HepG2 (cell line): ENCODE results near the gene G6PC3. TPM values are rescaled to one million over a fixed set of nuclear protein-coding genes. Genes with fewer than 3 reads are reported as not detected.

Experiments
- ARNT2 ChIP-seq: sonication (generic); formaldehyde crosslinking; IDR thresholded peaks from 2 replicates; pipeline ENCODE4 v1.8.0; 2022; ENCODE audit warnings: mild to moderate bottlenecking, low read depth, missing genetic modification reagents, moderate library complexity
- BHLHE40 ChIP-seq: IDR thresholded peaks from 2 replicates; pipeline ENCODE4 v1.6.1; 2011; ENCODE audit warnings: low read length, improper control_type of control experiment
- HOXA3 ChIP-seq: sonication (generic); formaldehyde crosslinking; IDR thresholded peaks from 2 replicates; pipeline ENCODE4 v1.5.0; 2020; ENCODE audit warnings: missing genetic modification reagents
- HOXA5 ChIP-seq: sonication (generic); formaldehyde crosslinking; IDR thresholded peaks from 2 replicates; pipeline ENCODE4 v1.4.0; 2020; ENCODE audit warnings: missing genetic modification reagents
- ISX ChIP-seq: sonication (generic); formaldehyde crosslinking; conservative IDR thresholded peaks from 2 replicates; pipeline ENCODE4 v1.5.0; 2020; ENCODE audit warnings: missing genetic modification reagents
- PAF1 ChIP-seq: IDR thresholded peaks from 2 replicates; pipeline ENCODE4 v1.6.1; 2016; ENCODE audit warnings: missing genetic modification reagents, missing compliant biosample characterization
- PRPF4 ChIP-seq: fragments of 200-400 bp; formaldehyde crosslinking; IDR thresholded peaks from 2 replicates; pipeline ENCODE4 v1.6.1; 2016; ENCODE audit warnings: low read length, low read depth; ENCODE audit not compliant: poor library complexity, severe bottlenecking
- TAF15 ChIP-seq: fragments of 200-400 bp; formaldehyde crosslinking; IDR thresholded peaks from one replicate; pipeline ENCODE4 v1.6.1; 2018; ENCODE audit warnings: mild to moderate bottlenecking, low read depth, low read length; ENCODE audit not compliant: poor library complexity, severe bottlenecking
- WIZ ChIP-seq: sonication (generic); formaldehyde crosslinking; IDR thresholded peaks from 2 replicates; pipeline ENCODE4 v1.5.1; 2020; ENCODE audit warnings: mild to moderate bottlenecking, missing genetic modification reagents
- ZNF101 ChIP-seq: sonication (generic); formaldehyde crosslinking; IDR thresholded peaks from 2 replicates; pipeline ENCODE4 v1.4.0; 2020; ENCODE audit warnings: mild to moderate bottlenecking, low read depth, missing genetic modification reagents, borderline replicate concordance
- ZNF34 ChIP-seq: sonication (generic); formaldehyde crosslinking; IDR thresholded peaks from 2 replicates; pipeline ENCODE4 v1.4.0; 2020; ENCODE audit warnings: mild to moderate bottlenecking, missing genetic modification reagents, borderline replicate concordance
- ZNF556 ChIP-seq: sonication (generic); formaldehyde crosslinking; IDR thresholded peaks from 2 replicates; pipeline ENCODE4 v1.4.0; 2020; ENCODE audit warnings: mild to moderate bottlenecking, missing genetic modification reagents, borderline replicate concordance
- ZNF558 ChIP-seq: sonication (generic); formaldehyde crosslinking; IDR thresholded peaks from 2 replicates; pipeline ENCODE4 v1.9.0; 2022; ENCODE audit warnings: mild to moderate bottlenecking, missing genetic modification reagents, borderline replicate concordance
- ZNF619 ChIP-seq: sonication (generic); formaldehyde crosslinking; IDR thresholded peaks from 2 replicates; pipeline ENCODE4 v1.4.0; 2020; ENCODE audit warnings: mild to moderate bottlenecking, missing genetic modification reagents
- ZNF776 ChIP-seq: sonication (generic); formaldehyde crosslinking; IDR thresholded peaks from 2 replicates; pipeline ENCODE4 v1.4.0; 2020; ENCODE audit warnings: mild to moderate bottlenecking, missing genetic modification reagents
- ZNF816 ChIP-seq: sonication (generic); formaldehyde crosslinking; IDR thresholded peaks from 2 replicates; pipeline ENCODE4 v1.8.0; 2022; ENCODE audit warnings: missing genetic modification reagents, mild to moderate bottlenecking, borderline replicate concordance
- ZSCAN25 ChIP-seq: sonication (generic); formaldehyde crosslinking; IDR thresholded peaks from 2 replicates; pipeline ENCODE4 v1.8.0; 2022; ENCODE audit warnings: mild to moderate bottlenecking, missing genetic modification reagents
- polyA plus RNA-seq, 8 experiments: library from polyadenylated mRNA; depleted of rRNA in 3 of 8; stranded (reverse) in 7 of 8; unstranded in 1 of 8; fragments of >200 nt; fragmentation: Illumina TruSeq in 4 of 8; extraction: Trizol in 4 of 8; gene quantifications; 2 replicates each; pipeline versions ENCODE4 v1.2.1 to v1.2.3, GENCODE V29; 2011 to 2016; ENCODE audit warnings: low read depth in 4 of 8, missing spikeins in 1 of 8, mixed read lengths in 1 of 8; ENCODE audit not compliant: insufficient read depth in 1 of 8
- total RNA-seq, 5 experiments: library from RNA; depleted of rRNA; stranded (reverse); fragments of >200 nt; fragmentation: Illumina TruSeq; extraction: Trizol; gene quantifications; 2 replicates each; pipeline ENCODE4 v1.2.3, GENCODE V29; 2016; ENCODE audit warnings: low read depth in 1 of 5
- TF ChIP-seq, protein P1 (sequence below): sonication (generic); formaldehyde crosslinking; IDR thresholded peaks from 2 replicates; pipeline ENCODE4 v1.8.0; 2022; ENCODE audit warnings: missing genetic modification reagents, low read depth, mild to moderate bottlenecking, borderline replicate concordance
- TF ChIP-seq, protein P2 (sequence below): sonication (generic); formaldehyde crosslinking; IDR thresholded peaks from 2 replicates; pipeline ENCODE4 v1.8.0; 2022; ENCODE audit warnings: mild to moderate bottlenecking, missing genetic modification reagents; ENCODE audit not compliant: insufficient replicate concordance
- TF ChIP-seq, protein P3 (sequence below): IDR thresholded peaks from 2 replicates; pipeline ENCODE4 v1.6.1; 2018; ENCODE audit warnings: missing genetic modification reagents
- TF ChIP-seq, protein P4 (sequence below): sonication (generic); formaldehyde crosslinking; IDR thresholded peaks from 2 replicates; pipeline ENCODE4 v1.5.1; 2020; ENCODE audit warnings: missing genetic modification reagents, mild to moderate bottlenecking, borderline replicate concordance

G6PC3 gene
- total and polyA plus RNA-seq, 2 of the 13 experiments (the other 11 are each of a cell fraction or from before 2014, with no cell fraction given): 38.5 to 75.8 TPM

DNA sequence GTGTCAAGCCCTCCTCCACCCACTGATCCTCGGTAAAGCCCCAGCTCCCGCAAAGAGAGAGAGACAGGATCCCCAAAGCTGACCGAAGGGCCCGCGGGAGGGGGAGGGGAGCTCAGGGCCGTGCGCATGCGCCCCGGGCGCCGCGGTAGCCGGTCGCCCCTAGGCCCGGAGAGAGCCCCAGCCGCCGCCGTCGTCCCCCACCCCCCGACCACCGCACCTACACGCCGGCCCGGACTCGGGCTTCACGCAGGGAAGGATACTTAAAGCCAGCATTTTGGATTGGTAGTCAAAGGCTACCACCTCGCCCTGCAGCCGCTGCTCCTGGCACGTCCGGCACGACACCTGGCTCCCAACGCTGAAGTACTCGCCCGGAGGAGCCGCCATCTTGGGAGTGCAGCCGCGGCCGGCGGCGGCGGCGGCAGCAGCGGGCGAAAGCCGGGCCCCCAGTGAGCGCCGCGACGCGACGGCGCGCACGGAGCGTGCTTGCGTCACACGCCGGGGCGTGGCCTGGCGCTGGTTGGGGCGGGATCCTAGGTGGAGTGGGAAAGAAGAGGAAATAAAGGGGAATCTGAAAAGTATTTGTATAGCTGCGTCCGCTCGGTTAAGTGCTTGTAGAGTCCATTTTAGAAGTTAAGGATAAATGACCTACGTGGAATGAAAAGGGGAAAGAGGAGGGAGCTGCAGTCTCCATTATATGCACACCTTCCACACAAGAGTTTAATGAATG lies 4.2 kb upstream of the G6PC3 start, which contains the start of gene LSM12 (continued):
- peak; percentile 65; the same call in 1 of the 2 replicates for TF ChIP-seq WIZ (CRISPR knock-in tag)
- TF ChIP-seq, protein P1, sequence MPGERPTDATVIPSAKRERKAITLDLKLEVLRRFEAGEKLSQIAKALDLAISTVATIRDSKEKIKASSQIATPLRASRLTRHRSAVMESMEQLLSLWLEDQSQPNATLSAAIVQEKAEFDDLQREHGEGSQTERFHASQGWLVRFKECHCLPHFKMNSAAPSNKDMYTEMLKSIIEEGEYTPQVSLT (CRISPR knock-in tag): no peak
- TF ChIP-seq ZSCAN25 (CRISPR knock-in tag): peak; percentile 69
- TF ChIP-seq, protein P2, sequence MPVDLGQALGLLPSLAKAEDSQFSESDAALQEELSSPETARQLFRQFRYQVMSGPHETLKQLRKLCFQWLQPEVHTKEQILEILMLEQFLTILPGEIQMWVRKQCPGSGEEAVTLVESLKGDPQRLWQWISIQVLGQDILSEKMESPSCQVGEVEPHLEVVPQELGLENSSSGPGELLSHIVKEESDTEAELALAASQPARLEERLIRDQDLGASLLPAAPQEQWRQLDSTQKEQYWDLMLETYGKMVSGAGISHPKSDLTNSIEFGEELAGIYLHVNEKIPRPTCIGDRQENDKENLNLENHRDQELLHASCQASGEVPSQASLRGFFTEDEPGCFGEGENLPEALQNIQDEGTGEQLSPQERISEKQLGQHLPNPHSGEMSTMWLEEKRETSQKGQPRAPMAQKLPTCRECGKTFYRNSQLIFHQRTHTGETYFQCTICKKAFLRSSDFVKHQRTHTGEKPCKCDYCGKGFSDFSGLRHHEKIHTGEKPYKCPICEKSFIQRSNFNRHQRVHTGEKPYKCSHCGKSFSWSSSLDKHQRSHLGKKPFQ (CRISPR knock-in tag): peak; percentile 44
- peak; percentile 35; the same call in 1 of the 2 replicates for TF ChIP-seq ZNF556 (CRISPR knock-in tag)
- TF ChIP-seq ZNF776: 0 out of 2 replicates have a peak, but pooled peaks have one; percentile 76
- peak; percentile 82 for TF ChIP-seq TAF15
- peak; percentile 79 for TF ChIP-seq ARNT2 (CRISPR knock-in tag)
- TF ChIP-seq, protein P3, sequence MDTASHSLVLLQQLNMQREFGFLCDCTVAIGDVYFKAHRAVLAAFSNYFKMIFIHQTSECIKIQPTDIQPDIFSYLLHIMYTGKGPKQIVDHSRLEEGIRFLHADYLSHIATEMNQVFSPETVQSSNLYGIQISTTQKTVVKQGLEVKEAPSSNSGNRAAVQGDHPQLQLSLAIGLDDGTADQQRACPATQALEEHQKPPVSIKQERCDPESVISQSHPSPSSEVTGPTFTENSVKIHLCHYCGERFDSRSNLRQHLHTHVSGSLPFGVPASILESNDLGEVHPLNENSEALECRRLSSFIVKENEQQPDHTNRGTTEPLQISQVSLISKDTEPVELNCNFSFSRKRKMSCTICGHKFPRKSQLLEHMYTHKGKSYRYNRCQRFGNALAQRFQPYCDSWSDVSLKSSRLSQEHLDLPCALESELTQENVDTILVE (CRISPR knock-in tag): peak; percentile 85; the same call in 1 of the 2 replicates
- TF ChIP-seq PAF1: no peak
- TF ChIP-seq, protein P4, sequence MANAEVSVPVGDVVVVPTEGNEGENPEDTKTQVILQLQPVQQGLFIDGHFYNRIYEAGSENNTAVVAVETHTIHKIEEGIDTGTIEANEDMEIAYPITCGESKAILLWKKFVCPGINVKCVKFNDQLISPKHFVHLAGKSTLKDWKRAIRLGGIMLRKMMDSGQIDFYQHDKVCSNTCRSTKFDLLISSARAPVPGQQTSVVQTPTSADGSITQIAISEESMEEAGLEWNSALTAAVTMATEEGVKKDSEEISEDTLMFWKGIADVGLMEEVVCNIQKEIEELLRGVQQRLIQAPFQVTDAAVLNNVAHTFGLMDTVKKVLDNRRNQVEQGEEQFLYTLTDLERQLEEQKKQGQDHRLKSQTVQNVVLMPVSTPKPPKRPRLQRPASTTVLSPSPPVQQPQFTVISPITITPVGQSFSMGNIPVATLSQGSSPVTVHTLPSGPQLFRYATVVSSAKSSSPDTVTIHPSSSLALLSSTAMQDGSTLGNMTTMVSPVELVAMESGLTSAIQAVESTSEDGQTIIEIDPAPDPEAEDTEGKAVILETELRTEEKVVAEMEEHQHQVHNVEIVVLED (CRISPR knock-in tag): peak; percentile 98
- no peak for TF ChIP-seq ISX (CRISPR knock-in tag)
- TF ChIP-seq ZNF101: peak; percentile 39; the same call in 1 of the 2 replicates
- peak; percentile 64; the same call in 1 of the 2 replicates for TF ChIP-seq HOXA5 (CRISPR knock-in tag)
- TF ChIP-seq ZNF619: no peak
- TF ChIP-seq ZNF816: peak; percentile 51; the same call in 1 of the 2 replicates
- peak; percentile 86; the same call in 1 of the 2 replicates for TF ChIP-seq ZNF34 (CRISPR knock-in tag)
- peak; percentile 95 for TF ChIP-seq HOXA3
- TF ChIP-seq PRPF4: peak; percentile 57
- 0 out of 2 replicates have a peak, but pooled peaks have one; percentile 11 for TF ChIP-seq ZNF558 (CRISPR knock-in tag)
- peak; percentile 22; the same call in 1 of the 2 replicates for TF ChIP-seq BHLHE40
